H9 (cell line): ENCODE data around the gene C5AR1. TPM values are rescaled to one million over a fixed set of nuclear protein-coding genes. Genes with fewer than 3 reads are reported as not detected.
"Not testable (repeated sequence)": the region's sequence is repeated elsewhere in the genome, so short reads cannot be mapped to it uniquely, and the experiment has no call there.

ENCODE experiments used
- DNase-seq: peaks from one replicate; pipeline ENCODE4 v3.0.0-alpha.2; 2017
- H2AFZ ChIP-seq: one replicate; pipeline ENCODE4 v1.6.1; 2013; ENCODE audit warnings: mild to moderate bottlenecking, low read length, control low read depth, moderate library complexity
- H2AK5ac ChIP-seq: 2 replicates; pipeline ENCODE4 v1.6.1; 2013; ENCODE audit warnings: low read length, control low read depth, mixed read lengths; ENCODE audit not compliant: insufficient read length
- H2BK120ac ChIP-seq: one replicate; pipeline ENCODE4 v1.6.1; 2013; ENCODE audit warnings: low read depth, mild to moderate bottlenecking, low read length, control low read depth, inconsistent platforms; ENCODE audit not compliant: poor library complexity, severe bottlenecking
- H2BK12ac ChIP-seq: 2 replicates; pipeline ENCODE4 v1.6.1; 2013; ENCODE audit warnings: low read length, control low read depth, mixed read lengths, low read depth; ENCODE audit not compliant: insufficient read length
- H2BK15ac ChIP-seq: 2 replicates; pipeline ENCODE4 v1.6.1; 2013; ENCODE audit warnings: low read depth, low read length, control low read depth
- H2BK20ac ChIP-seq: one replicate; pipeline ENCODE4 v1.6.1; 2013; ENCODE audit warnings: low read depth, mild to moderate bottlenecking, low read length, control low read depth, inconsistent platforms; ENCODE audit not compliant: poor library complexity, severe bottlenecking
- H2BK5ac ChIP-seq: 2 replicates; pipeline ENCODE4 v1.6.1; 2013; ENCODE audit warnings: low read length, control low read depth, mixed read lengths; ENCODE audit not compliant: insufficient read length
- H3K14ac ChIP-seq: 2 replicates; pipeline ENCODE4 v1.6.1; 2013; ENCODE audit warnings: low read length, control low read depth; ENCODE audit not compliant: insufficient read depth
- H3K18ac ChIP-seq: 2 replicates; pipeline ENCODE4 v1.6.1; 2013; ENCODE audit warnings: low read depth, mild to moderate bottlenecking, mixed read lengths, low read length, control low read depth; ENCODE audit not compliant: insufficient read length
- H3K23ac ChIP-seq: 2 replicates; pipeline ENCODE4 v1.6.1; 2013; ENCODE audit warnings: low read length, control low read depth, mixed read lengths, low read depth; ENCODE audit not compliant: insufficient read length
- H3K23me2 ChIP-seq: 2 replicates; pipeline ENCODE4 v1.6.1; 2013; ENCODE audit warnings: low read depth, mild to moderate bottlenecking, mixed read lengths, low read length, control low read depth; ENCODE audit not compliant: insufficient read length, poor library complexity, severe bottlenecking
- H3K27ac ChIP-seq: 2 replicates; pipeline ENCODE4 v1.5.1; 2013; ENCODE audit warnings: low read length, control low read depth, mixed read lengths, low read depth; ENCODE audit not compliant: insufficient read length
- H3K27me3 ChIP-seq: 2 replicates; pipeline ENCODE4 v1.6.1; 2013; ENCODE audit warnings: low read length, control low read depth, inconsistent platforms; ENCODE audit not compliant: insufficient read depth
- H3K4ac ChIP-seq: 2 replicates; pipeline ENCODE4 v1.6.1; 2013; ENCODE audit warnings: low read depth, mild to moderate bottlenecking, control low read depth, inconsistent platforms, low read length, moderate library complexity
- H3K4me1 ChIP-seq: 2 replicates; pipeline ENCODE4 v1.6.1; 2013; ENCODE audit warnings: low read length, control low read depth, inconsistent platforms; ENCODE audit not compliant: insufficient read depth
- H3K4me2 ChIP-seq: 2 replicates; pipeline ENCODE4 v1.6.1; 2013; ENCODE audit warnings: low read length, control low read depth, mixed read lengths; ENCODE audit not compliant: insufficient read length, insufficient read depth
- H3K56ac ChIP-seq: 2 replicates; pipeline ENCODE4 v1.6.1; 2013; ENCODE audit warnings: low read depth, mild to moderate bottlenecking, mixed read lengths, low read length, control low read depth; ENCODE audit not compliant: insufficient read length
- H3K79me1 ChIP-seq: 2 replicates; pipeline ENCODE4 v1.6.1; 2013; ENCODE audit warnings: low read depth, mild to moderate bottlenecking, moderate library complexity, low read length, control low read depth, inconsistent platforms; ENCODE audit not compliant: insufficient read depth, poor library complexity, severe bottlenecking
- H3K79me2 ChIP-seq: 2 replicates; pipeline ENCODE4 v1.6.1; 2013; ENCODE audit warnings: low read length, control low read depth, inconsistent platforms; ENCODE audit not compliant: insufficient read depth
- H3K9ac ChIP-seq: 2 replicates; pipeline ENCODE4 v1.6.1; 2013; ENCODE audit warnings: low read length, control low read depth, mixed read lengths; ENCODE audit not compliant: insufficient read length; ENCODE audit errors: extremely low read depth
- H3K9me3 ChIP-seq: one replicate; pipeline ENCODE4 v1.6.1; 2013; ENCODE audit warnings: low read depth, low read length, inconsistent platforms; ENCODE audit not compliant: control insufficient read depth
- H3T11ph ChIP-seq: one replicate; pipeline ENCODE4 v1.6.1; 2013; ENCODE audit warnings: mild to moderate bottlenecking, low read length, control low read depth, inconsistent platforms
- H4K20me1 ChIP-seq: one replicate; pipeline ENCODE4 v1.6.1; 2013; ENCODE audit not compliant: control insufficient read depth, insufficient read length, insufficient read depth
- H4K5ac ChIP-seq: 2 replicates; pipeline ENCODE4 v1.6.1; 2013; ENCODE audit warnings: low read depth, mild to moderate bottlenecking, mixed read lengths, low read length, control low read depth; ENCODE audit not compliant: insufficient read length
- H4K8ac ChIP-seq: replicated peaks from 2 replicates; pipeline ENCODE4 v1.6.1; 2013; ENCODE audit warnings: low read length, control low read depth, mixed read lengths, low read depth; ENCODE audit not compliant: insufficient read length
- H4K91ac ChIP-seq: 2 replicates; pipeline ENCODE4 v1.6.1; 2013; ENCODE audit warnings: low read depth, mild to moderate bottlenecking, moderate library complexity, mixed read lengths, low read length, control low read depth; ENCODE audit not compliant: insufficient read length
- H3K27ac Mint-ChIP-seq, 3 experiments: 2 replicates in 2 of 3; 3 replicates in 1 of 3; pipeline ENCODE4 v1.8.0; 2020 to 2021; ENCODE audit warnings: mixed read lengths in 3 of 3, mild to moderate bottlenecking in 1 of 3, moderate library complexity in 1 of 3
- H3K27me3 Mint-ChIP-seq: 2 replicates; pipeline ENCODE4 v1.8.0; 2021; ENCODE audit warnings: low read depth, mild to moderate bottlenecking, moderate library complexity, mixed read lengths
- H3K36me3 Mint-ChIP-seq, 3 experiments: 2 replicates in 2 of 3; 3 replicates in 1 of 3; pipeline ENCODE4 v1.8.0; 2020 to 2021; ENCODE audit warnings: low read depth in 3 of 3, mixed read lengths in 3 of 3; ENCODE audit not compliant: insufficient read depth in 1 of 3
- H3K4me1 Mint-ChIP-seq, 2 experiments: 2 replicates each; pipeline ENCODE4 v1.8.0; 2020; ENCODE audit warnings: mixed read lengths in 2 of 2
- H3K4me3 Mint-ChIP-seq, 2 experiments: 2 replicates in 1 of 2; 3 replicates in 1 of 2; pipeline ENCODE4 v1.8.0; 2020 to 2021; ENCODE audit warnings: mild to moderate bottlenecking in 2 of 2, mixed read lengths in 2 of 2, moderate library complexity in 1 of 2
- H3K9me3 Mint-ChIP-seq, 2 experiments: 2 replicates in 1 of 2; 3 replicates in 1 of 2; pipeline ENCODE4 v1.8.0; 2020; ENCODE audit warnings: mild to moderate bottlenecking in 2 of 2, mixed read lengths in 2 of 2, moderate library complexity in 1 of 2
- CTCF ChIP-seq: fragments of 200-600 bp; sonication (generic); conservative IDR thresholded peaks from 3 replicates; pipeline ENCODE4 v1.8.0; 2021; ENCODE audit warnings: antibody characterized with exemption, mild to moderate bottlenecking
- WGBS: extraction: QIAGEN DNeasy Blood & Tissue Kit; methylation state at CpG from one replicate; pipeline ENCODE4 v1.1.7; 2013; ENCODE audit warnings: missing lambda C conversion rate, low lambda C conversion rate, mixed read lengths; ENCODE audit not compliant: insufficient read length; ENCODE audit errors: extremely low coverage; 5-methylcytosine and 5-hydroxymethylcytosine counted together
- total RNA-seq: library from RNA; stranded (reverse); gene quantifications from 2 replicates; pipeline ENCODE4 v1.2.1, GENCODE V29; 2021

Gene C5AR1
- total RNA-seq, 1 experiment from 2014 or later, result 1.8 TPM

- WGBS, result no CpG with 5 or more reads among the region's 12 CpGs
These were observed 13.6 kb upstream of the C5AR1 start for GRCh38 chr19:47296036-47296435.

GRCh38 chr19:47300867-47301266, 8.8 kb upstream of the C5AR1 start:
- not testable (repeated sequence) for H3K14ac ChIP-seq, H3K79me1 ChIP-seq, H2BK20ac ChIP-seq, H2AFZ ChIP-seq, DNase-seq, H3K27ac Mint-ChIP-seq, H4K8ac ChIP-seq, H3K18ac ChIP-seq, H3K4me2 ChIP-seq, H3K9ac ChIP-seq, H3K4me1 ChIP-seq, H3K9me3 Mint-ChIP-seq, H3K36me3 Mint-ChIP-seq, H4K5ac ChIP-seq, H2BK15ac ChIP-seq, H4K91ac ChIP-seq, H3K56ac ChIP-seq, H3K9me3 ChIP-seq, H2BK12ac ChIP-seq, H2AK5ac ChIP-seq, H3T11ph ChIP-seq, H3K4ac ChIP-seq, H3K27ac ChIP-seq, H4K20me1 ChIP-seq, H2BK5ac ChIP-seq, H3K27me3 Mint-ChIP-seq, H3K4me3 Mint-ChIP-seq, H3K23me2 ChIP-seq, H3K27me3 ChIP-seq, H3K79me2 ChIP-seq, H2BK120ac ChIP-seq, H3K23ac ChIP-seq
- WGBS, result no CpG with 5 or more reads among the region's 14 CpGs
- peaks cover 2 to 11% of the 10 kb centered on the region in 2 experiments for H3K4me1 Mint-ChIP-seq

More at GRCh38 chr19:47296036-47296435, 13.6 kb upstream of the C5AR1 start:
- no peak overlapping the region for H3K9ac ChIP-seq
- H3K9me3 ChIP-seq, result no peaks in the 10 kb centered on the region
- H4K20me1 ChIP-seq, result no peaks in the 10 kb centered on the region
- no peak overlapping the region for H3K14ac ChIP-seq
- no peak overlapping the region for H3K56ac ChIP-seq
- no peak overlapping the region for H3K4ac ChIP-seq
- peak; percentile 91 for TF ChIP-seq CTCF
- peak; percentile 91 for DNase-seq
- no peaks in the 10 kb centered on the region for H3K27me3 ChIP-seq
- no peaks in the 10 kb centered on the region for H3K36me3 Mint-ChIP-seq
- H3K27ac Mint-ChIP-seq, result no peak overlapping the region
- H3K4me1 ChIP-seq, result no peaks in the 10 kb centered on the region
- H3K27ac ChIP-seq, result no peak overlapping the region
- no peaks in the 10 kb centered on the region for H3K79me1 ChIP-seq
- no peaks in the 10 kb centered on the region for H3K27me3 Mint-ChIP-seq
- no peak overlapping the region for H3K4me3 Mint-ChIP-seq
- no peak overlapping the region for H3K23ac ChIP-seq
- H3K18ac ChIP-seq, result no peak overlapping the region
- H3K4me1 Mint-ChIP-seq, result peaks cover 0 to 6% of the 10 kb centered on the region in 2 experiments; a peak in 2 of 4 replicates
- no peak overlapping the region for H2BK20ac ChIP-seq
- H2AFZ ChIP-seq, result no peak overlapping the region
- no peak overlapping the region for H4K8ac ChIP-seq
- H2BK120ac ChIP-seq, result no peak overlapping the region
- no peak overlapping the region for H2BK15ac ChIP-seq
- no peaks in the 10 kb centered on the region for H3K79me2 ChIP-seq
- H3K23me2 ChIP-seq, result no peaks in the 10 kb centered on the region
- H3K9me3 Mint-ChIP-seq, result no peaks in the 10 kb centered on the region
- no peak overlapping the region for H2BK5ac ChIP-seq
- H3K4me2 ChIP-seq, result no peak overlapping the region
- no peak overlapping the region for H3T11ph ChIP-seq
- no peak overlapping the region for H4K5ac ChIP-seq
- no peak overlapping the region for H2BK12ac ChIP-seq
- H2AK5ac ChIP-seq, result no peak overlapping the region
- no peak overlapping the region for H4K91ac ChIP-seq
